Upper lobe of right lung (tissue), 1 donor: ENCODE data around the gene ZBTB7C. TPM values are rescaled to one million over a fixed set of nuclear protein-coding genes. Genes with fewer than 3 reads are reported as not detected.

Experiments used
- ATAC-seq: fragments of 200-7000 bp; cut with Tn5 transposase; one replicate; pipeline ENCODE4 v1.9.1; 2020; ENCODE audit warnings: mild to moderate bottlenecking, moderate library complexity
- DNase-seq: peaks from one replicate; pipeline ENCODE4 v3.0.0-alpha.2; 2020
- H3K27ac ChIP-seq: fragments of 200-600 bp; one replicate; pipeline ENCODE4 v1.8.0; 2022
- H3K27me3 ChIP-seq: fragments of 200-600 bp; one replicate; pipeline ENCODE4 v1.8.0; 2022; ENCODE audit warnings: mild to moderate bottlenecking
- H3K36me3 ChIP-seq: fragments of 200-600 bp; one replicate; pipeline ENCODE4 v1.8.0; 2022
- H3K4me1 ChIP-seq: fragments of 200-600 bp; one replicate; pipeline ENCODE4 v1.8.0; 2022
- H3K4me3 ChIP-seq: fragments of 200-600 bp; one replicate; pipeline ENCODE4 v1.8.0; 2022; ENCODE audit warnings: mild to moderate bottlenecking
- H3K9me3 ChIP-seq: fragments of 200-600 bp; one replicate; pipeline ENCODE4 v1.8.0; 2022
- intact Hi-C: fragments of 100-400 bp; cut with DNase I; formaldehyde crosslinking; loops from one replicate; pipeline ENCODE4 v1.11.0; 2022
- total RNA-seq: library from RNA; stranded (reverse); fragmentation: NEBNext Ultra II Directional; extraction: Animal tissue kit (Norgen Biotek cat#: 25700); gene quantifications from one replicate; pipeline ENCODE4 v1.2.1, GENCODE V29; 2021
- TF ChIP-seq, protein P1 (sequence below): fragments of 200-600 bp; IDR thresholded peaks from one replicate; pipeline ENCODE4 v1.8.0; 2022; ENCODE audit warnings: antibody characterized with exemption
- donor health status: DM: no; HTN: yes; CAD: no; lungs with severe emphysema.

The ZBTB7C gene
- total RNA-seq, 1 donor from 2014 or later, result 17.7 TPM

DNA sequence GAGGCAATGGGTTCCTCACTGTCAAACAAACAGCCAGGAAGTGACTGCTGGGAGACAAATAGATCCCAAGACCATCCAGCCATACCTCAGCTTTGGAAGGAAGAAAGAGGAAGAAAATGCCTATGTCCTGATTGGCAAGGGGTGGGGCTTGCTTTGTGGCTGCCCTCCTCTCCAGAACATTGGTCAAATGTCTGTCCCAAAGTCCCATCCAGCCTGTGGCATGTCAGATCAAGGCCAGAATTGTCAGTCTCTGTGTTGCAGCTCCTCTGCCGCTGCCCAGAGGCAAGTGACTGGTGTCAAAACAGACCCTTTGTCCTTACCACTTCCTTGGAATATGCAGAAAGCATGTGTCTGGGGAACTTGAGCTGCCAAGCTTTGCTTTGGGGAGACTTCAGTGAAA is 415.8 kb downstream of the ZBTB7C start:
- H3K4me3 ChIP-seq, result no peak overlapping the region
- H3K27me3 ChIP-seq, result no peaks in the 10 kb centered on the region
- H3K4me1 ChIP-seq, result no peaks in the 10 kb centered on the region
- ATAC-seq (peak; percentile 61), DNase-seq (no peak)
- no peaks in the 10 kb centered on the region for H3K36me3 ChIP-seq
- intact Hi-C loops, result no loop called here
- no peak overlapping the region for H3K27ac ChIP-seq
- H3K9me3 ChIP-seq, result no peaks in the 10 kb centered on the region
- TF ChIP-seq, protein P1, sequence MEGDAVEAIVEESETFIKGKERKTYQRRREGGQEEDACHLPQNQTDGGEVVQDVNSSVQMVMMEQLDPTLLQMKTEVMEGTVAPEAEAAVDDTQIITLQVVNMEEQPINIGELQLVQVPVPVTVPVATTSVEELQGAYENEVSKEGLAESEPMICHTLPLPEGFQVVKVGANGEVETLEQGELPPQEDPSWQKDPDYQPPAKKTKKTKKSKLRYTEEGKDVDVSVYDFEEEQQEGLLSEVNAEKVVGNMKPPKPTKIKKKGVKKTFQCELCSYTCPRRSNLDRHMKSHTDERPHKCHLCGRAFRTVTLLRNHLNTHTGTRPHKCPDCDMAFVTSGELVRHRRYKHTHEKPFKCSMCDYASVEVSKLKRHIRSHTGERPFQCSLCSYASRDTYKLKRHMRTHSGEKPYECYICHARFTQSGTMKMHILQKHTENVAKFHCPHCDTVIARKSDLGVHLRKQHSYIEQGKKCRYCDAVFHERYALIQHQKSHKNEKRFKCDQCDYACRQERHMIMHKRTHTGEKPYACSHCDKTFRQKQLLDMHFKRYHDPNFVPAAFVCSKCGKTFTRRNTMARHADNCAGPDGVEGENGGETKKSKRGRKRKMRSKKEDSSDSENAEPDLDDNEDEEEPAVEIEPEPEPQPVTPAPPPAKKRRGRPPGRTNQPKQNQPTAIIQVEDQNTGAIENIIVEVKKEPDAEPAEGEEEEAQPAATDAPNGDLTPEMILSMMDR, result no peak

DNA sequence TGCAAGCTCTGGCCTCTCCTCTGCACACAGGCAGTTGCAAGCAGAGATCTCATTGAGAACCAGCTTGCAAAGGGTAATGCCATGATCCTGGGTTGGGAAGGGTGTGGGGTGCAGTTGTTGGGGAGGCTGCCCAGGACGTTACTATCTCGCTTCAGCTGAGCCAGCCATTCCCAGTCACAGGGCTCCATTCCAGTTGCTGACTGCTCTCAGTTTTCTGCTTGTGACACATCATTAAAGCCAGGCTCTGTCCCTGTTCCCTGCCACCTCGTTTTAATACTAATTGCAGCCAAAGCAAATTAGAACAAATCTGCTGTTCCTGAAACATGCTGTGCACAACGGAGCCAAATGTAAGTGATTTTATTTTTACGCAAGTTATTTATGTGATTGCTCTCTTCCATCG is 416.2 kb downstream of the ZBTB7C start:
- no peaks in the 10 kb centered on the region for H3K9me3 ChIP-seq
- H3K27ac ChIP-seq, result no peak overlapping the region
- no peaks in the 10 kb centered on the region for H3K27me3 ChIP-seq
- no peak for ATAC-seq
- no peaks in the 10 kb centered on the region for H3K36me3 ChIP-seq
- DNase-seq, result no peak
- intact Hi-C loops, result no loop called here
- no peak overlapping the region for H3K4me3 ChIP-seq
- TF ChIP-seq, protein P1, result no peak
- H3K4me1 ChIP-seq, result no peaks in the 10 kb centered on the region

DNA sequence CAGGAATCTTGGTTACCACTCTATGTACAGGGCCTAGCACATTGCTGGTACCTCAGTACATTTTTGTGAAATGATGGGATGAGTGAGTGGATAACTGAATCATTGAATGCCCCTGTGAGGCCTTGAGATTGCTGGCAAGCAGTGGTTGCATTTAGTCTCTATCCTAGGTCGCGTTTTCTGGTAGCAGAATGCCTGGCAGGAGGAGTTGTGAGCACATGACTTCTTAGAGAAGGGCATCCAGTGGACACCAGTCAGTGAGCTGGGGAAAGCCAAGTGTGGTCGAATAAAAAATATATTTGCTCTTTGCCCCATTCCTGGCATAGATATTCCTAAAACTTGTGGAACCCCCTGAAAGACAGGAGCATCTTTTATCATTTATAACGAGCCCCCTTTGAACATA is 416.9 kb downstream of the ZBTB7C start:
- no peaks in the 10 kb centered on the region for H3K27me3 ChIP-seq
- no peak for ATAC-seq
- DNase-seq, result no peak
- H3K27ac ChIP-seq, result no peak overlapping the region
- no peaks in the 10 kb centered on the region for H3K9me3 ChIP-seq
- TF ChIP-seq, protein P1, result no peak
- H3K4me3 ChIP-seq, result no peak overlapping the region
- intact Hi-C loops, result no loop called here
- H3K36me3 ChIP-seq, result no peaks in the 10 kb centered on the region
- no peaks in the 10 kb centered on the region for H3K4me1 ChIP-seq

DNA sequence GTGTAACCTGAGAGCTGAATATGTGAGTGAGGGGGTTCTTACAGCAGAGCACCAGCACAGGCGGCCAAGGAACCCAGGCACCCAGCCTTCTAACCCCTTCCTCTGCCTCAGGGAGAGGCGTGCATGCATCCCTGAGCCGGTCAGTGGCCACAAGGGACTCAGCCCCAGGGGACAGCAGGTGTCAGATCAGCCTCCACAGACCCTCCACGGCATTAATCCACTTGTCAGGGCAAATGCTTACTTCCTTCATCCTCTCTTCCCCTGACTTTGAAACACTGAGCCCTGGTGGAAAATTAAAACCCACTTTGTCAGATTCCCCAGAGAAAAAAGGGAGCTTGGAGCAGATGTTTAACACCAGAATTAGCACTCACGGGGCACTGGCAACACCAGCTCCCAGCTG is 418.2 kb downstream of the ZBTB7C start:
- DNase-seq (no peak), ATAC-seq (no peak)
- H3K9me3 ChIP-seq, result no peaks in the 10 kb centered on the region
- no peak overlapping the region for H3K4me3 ChIP-seq
- intact Hi-C loops, result no loop called here
- TF ChIP-seq, protein P1, result no peak
- H3K27ac ChIP-seq, result no peak overlapping the region
- H3K36me3 ChIP-seq, result no peaks in the 10 kb centered on the region
- H3K4me1 ChIP-seq, result no peaks in the 10 kb centered on the region
- H3K27me3 ChIP-seq, result no peaks in the 10 kb centered on the region

DNA sequence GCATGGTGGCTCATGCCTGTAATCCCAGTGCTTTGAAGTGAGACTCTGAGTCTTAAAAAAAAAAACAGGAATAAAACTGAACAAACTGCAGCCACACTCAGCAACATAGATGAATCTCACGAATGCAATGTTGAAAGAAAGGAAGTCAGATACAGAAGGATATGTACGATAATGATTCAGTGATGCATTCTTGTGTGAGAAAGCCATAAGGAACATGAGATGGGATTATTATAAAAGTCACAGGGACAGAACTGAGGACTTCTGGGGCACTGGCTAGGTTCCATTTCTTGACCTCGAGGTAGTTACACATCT is 421.8 kb downstream of the ZBTB7C start:
- intact Hi-C loops, result no loop called here
- DNase-seq, result no peak
- Histone ChIP-seq H3K9me3 (no peaks in the 10 kb centered on the region), H3K27me3 (no peaks in the 10 kb centered on the region), H3K36me3 (no peaks in the 10 kb centered on the region), H3K27ac (no peak overlapping the region), H3K4me3 (no peak overlapping the region), H3K4me1 (no peaks in the 10 kb centered on the region)
- no peak for ATAC-seq
- TF ChIP-seq, protein P1, result no peak

DNA sequence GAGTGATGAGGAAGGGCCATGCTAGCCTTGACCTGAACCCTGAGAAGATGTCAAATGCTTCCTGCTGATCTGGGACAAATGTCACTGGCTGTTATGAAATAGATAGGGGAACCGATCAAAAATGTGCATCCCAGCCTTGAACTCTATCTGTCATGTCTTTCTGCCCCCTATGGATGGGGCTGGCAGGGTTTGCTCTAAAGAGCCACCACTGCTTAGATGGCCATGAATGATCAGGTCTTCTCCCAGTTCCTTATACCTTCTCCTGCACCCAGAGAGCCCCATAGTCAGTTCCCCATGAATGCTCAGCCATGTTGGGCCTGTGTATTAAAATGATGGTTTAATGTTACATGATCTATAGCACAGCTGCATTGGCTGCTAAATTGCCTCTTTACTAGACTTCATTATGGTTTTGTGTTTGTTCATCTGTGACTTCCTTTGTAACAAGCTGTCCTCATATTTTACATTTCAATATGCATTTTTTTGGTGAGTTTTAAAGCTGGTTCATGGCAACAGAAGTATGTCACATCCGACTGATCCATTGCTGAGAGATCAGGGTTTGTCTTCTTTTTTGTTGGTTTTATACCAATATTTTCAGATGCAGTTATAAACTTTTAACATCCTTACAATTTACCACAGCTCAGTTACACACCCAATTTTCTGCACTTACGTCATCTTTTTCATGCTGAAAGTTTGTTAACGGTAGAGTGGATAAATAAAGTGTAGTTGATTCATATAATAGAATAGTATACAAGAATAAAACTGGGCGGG is 422.4 kb downstream of the ZBTB7C start:
- Histone ChIP-seq H3K4me1 (no peaks in the 10 kb centered on the region), H3K9me3 (no peaks in the 10 kb centered on the region), H3K36me3 (no peaks in the 10 kb centered on the region), H3K27ac (no peak overlapping the region), H3K27me3 (no peaks in the 10 kb centered on the region), H3K4me3 (no peak overlapping the region)
- no peak for DNase-seq
- peak; percentile 39 for ATAC-seq
- intact Hi-C loops, result no loop called here
- TF ChIP-seq, protein P1, result no peak
